IPS-18a (cell line): ENCODE results near the gene PACSIN2.

ENCODE experiments used
- H3K27ac ChIP-seq: one replicate; pipeline ENCODE4 v1.5.1; 2013; ENCODE audit warnings: low read length
- H3K27me3 ChIP-seq: one replicate; pipeline ENCODE4 v1.6.1; 2013; ENCODE audit warnings: mild to moderate bottlenecking, low read length; ENCODE audit not compliant: control insufficient read depth, insufficient read depth
- H3K36me3 ChIP-seq: one replicate; pipeline ENCODE4 v1.6.1; 2013; ENCODE audit warnings: low read depth, low read length; ENCODE audit not compliant: control insufficient read depth
- H3K4me1 ChIP-seq: one replicate; pipeline ENCODE4 v1.6.1; 2013; ENCODE audit warnings: low read depth, low read length; ENCODE audit not compliant: control insufficient read depth
- H3K4me3 ChIP-seq: one replicate; pipeline ENCODE4 v1.5.1; 2013; ENCODE audit warnings: low read length
- H3K9ac ChIP-seq: one replicate; pipeline ENCODE4 v1.6.1; 2013; ENCODE audit warnings: mild to moderate bottlenecking, low read length, moderate library complexity
- H3K9me3 ChIP-seq: one replicate; pipeline ENCODE4 v1.6.1; 2013; ENCODE audit warnings: low read depth, low read length; ENCODE audit not compliant: control insufficient read depth

PACSIN2 gene

GRCh38 chr22:43014869-43015676 is at the start of gene PACSIN2:
PACSIN2 (minus strand) TSS chr22:43015149; CDS start chr22:42912080, 103,069 bp downstream.
- Histone ChIP-seq H3K4me1 (peaks cover 9% of the 10 kb centered on the region), H3K9ac (peak within 1 kb of the TSS; percentile 56), H3K9me3 (no peaks in the 10 kb centered on the region), H3K36me3 (no peaks in the 10 kb centered on the region), H3K27me3 (peaks cover 11% of the 10 kb centered on the region), H3K27ac (no peak within 1 kb of the TSS), H3K4me3 (peak within 1 kb of the TSS; percentile 87)

- no peaks in the 10 kb centered on the region for H3K9me3 ChIP-seq
- H3K4me3 ChIP-seq, result no peak overlapping the region
- H3K4me1 ChIP-seq, result no peaks in the 10 kb centered on the region
- no peak overlapping the region for H3K9ac ChIP-seq
- H3K27ac ChIP-seq, result no peak overlapping the region
- no peaks in the 10 kb centered on the region for H3K27me3 ChIP-seq
- H3K36me3 ChIP-seq, result no peaks in the 10 kb centered on the region
These were observed 45.2 kb upstream of the PACSIN2 start for GRCh38 chr22:43060183-43060582.

GRCh38 chr22:43057641-43058040 is 42.7 kb upstream of the PACSIN2 start:
- Histone ChIP-seq H3K9me3 (no peaks in the 10 kb centered on the region), H3K36me3 (no peaks in the 10 kb centered on the region), H3K27ac (no peak overlapping the region), H3K4me3 (no peak overlapping the region), H3K4me1 (no peaks in the 10 kb centered on the region), H3K27me3 (no peaks in the 10 kb centered on the region), H3K9ac (no peak overlapping the region)

GRCh38 chr22:43053176-43053575 is 38.2 kb upstream of the PACSIN2 start:
- Histone ChIP-seq H3K36me3 (no peaks in the 10 kb centered on the region), H3K9me3 (no peaks in the 10 kb centered on the region), H3K27me3 (no peaks in the 10 kb centered on the region), H3K9ac (no peak overlapping the region), H3K4me1 (no peaks in the 10 kb centered on the region), H3K27ac (no peak overlapping the region), H3K4me3 (no peak overlapping the region)

- Histone ChIP-seq H3K9me3 (no peaks in the 10 kb centered on the region), H3K4me3 (no peak overlapping the region), H3K4me1 (no peaks in the 10 kb centered on the region), H3K27me3 (no peaks in the 10 kb centered on the region), H3K36me3 (no peaks in the 10 kb centered on the region), H3K27ac (no peak overlapping the region), H3K9ac (no peak overlapping the region)
These were observed 36.0 kb upstream of the PACSIN2 start for GRCh38 chr22:43050995-43051394.

- H3K9me3 ChIP-seq, result no peaks in the 10 kb centered on the region
- H3K36me3 ChIP-seq, result no peaks in the 10 kb centered on the region
- H3K9ac ChIP-seq, result no peak overlapping the region
- no peak overlapping the region for H3K27ac ChIP-seq
- H3K27me3 ChIP-seq, result no peaks in the 10 kb centered on the region
- H3K4me3 ChIP-seq, result no peak overlapping the region
- no peaks in the 10 kb centered on the region for H3K4me1 ChIP-seq
These were observed 32.7 kb upstream of the PACSIN2 start for GRCh38 chr22:43047605-43048004.

GRCh38 chr22:43044290-43044712 is 29.4 kb upstream of the PACSIN2 start:
- Histone ChIP-seq H3K9ac (no peak overlapping the region), H3K4me1 (no peaks in the 10 kb centered on the region), H3K9me3 (no peaks in the 10 kb centered on the region), H3K27ac (no peak overlapping the region), H3K36me3 (no peaks in the 10 kb centered on the region), H3K4me3 (no peak overlapping the region), H3K27me3 (no peaks in the 10 kb centered on the region)

- H3K27me3 ChIP-seq, result no peaks in the 10 kb centered on the region
- H3K36me3 ChIP-seq, result no peaks in the 10 kb centered on the region
- H3K4me1 ChIP-seq, result no peaks in the 10 kb centered on the region
- H3K9me3 ChIP-seq, result no peaks in the 10 kb centered on the region
- no peak overlapping the region for H3K27ac ChIP-seq
- no peak overlapping the region for H3K9ac ChIP-seq
- no peak overlapping the region for H3K4me3 ChIP-seq
These were observed 27.3 kb upstream of the PACSIN2 start for GRCh38 chr22:43042101-43042780.

- Histone ChIP-seq H3K9ac (no peak overlapping the region), H3K27ac (no peak overlapping the region), H3K9me3 (no peaks in the 10 kb centered on the region)
These were observed 24.9 kb upstream of the PACSIN2 start for GRCh38 chr22:43039800-43040199.

GRCh38 chr22:43038325-43038724 is 23.4 kb upstream of the PACSIN2 start:
- Histone ChIP-seq H3K9me3 (no peaks in the 10 kb centered on the region), H3K27me3 (no peaks in the 10 kb centered on the region), H3K27ac (no peak overlapping the region), H3K4me1 (no peaks in the 10 kb centered on the region), H3K36me3 (no peaks in the 10 kb centered on the region), H3K4me3 (no peak overlapping the region), H3K9ac (no peak overlapping the region)

More at GRCh38 chr22:43039800-43040199, 24.9 kb upstream of the PACSIN2 start:
- Histone ChIP-seq H3K27me3 (no peaks in the 10 kb centered on the region), H3K36me3 (no peaks in the 10 kb centered on the region), H3K4me3 (no peak overlapping the region), H3K4me1 (no peaks in the 10 kb centered on the region)

GRCh38 chr22:43036282-43036829 is 21.4 kb upstream of the PACSIN2 start:
- H3K9ac ChIP-seq, result no peak overlapping the region
- H3K36me3 ChIP-seq, result no peaks in the 10 kb centered on the region
- no peaks in the 10 kb centered on the region for H3K4me1 ChIP-seq
- no peaks in the 10 kb centered on the region for H3K9me3 ChIP-seq
- H3K4me3 ChIP-seq, result no peak overlapping the region
- no peaks in the 10 kb centered on the region for H3K27me3 ChIP-seq
- no peak overlapping the region for H3K27ac ChIP-seq
